HepG2 (cell line): Measurements from ENCODE around the gene WDR76. TPM values are rescaled to one million over a fixed set of nuclear protein-coding genes. Genes with fewer than 3 reads are reported as not detected.

ENCODE experiments used
- ATAC-seq: fragments of 200-7000 bp; cut with Tn5 transposase; 3 replicates; pipeline ENCODE4 v1.9.1; 2020; ENCODE audit warnings: mild to moderate bottlenecking, moderate library complexity
- BruUV-seq: library from RNA; stranded (reverse); fragments of 400-500 nt; replicated peaks from 2 replicates; lab custom pipeline; 2021; lab: Mats Ljungman, UMichigan
- CTCF ChIA-PET: fragments of 300-600 bp; formaldehyde crosslinking; extraction: SDS; loops from one replicate; lab custom pipeline; 2021; ENCODE audit warnings: low total read pairs, inconsistent platforms, low intra/inter-chr PET ratio; lab: Yijun Ruan, JAX
- POLR2A ChIA-PET: fragments of 350-600 bp; sonication (Branson Sonifier 250); formaldehyde crosslinking; loops from one replicate; lab custom pipeline; 2020; ENCODE audit warnings: antibody characterized with exemption, inconsistent platforms; lab: Yijun Ruan, JAX
- DNase-seq: peaks from one replicate; pipeline ENCODE4 v3.0.0-alpha.2; 2015; ENCODE audit warnings: low spot score
- FAIRE-seq: peaks from 3 replicates; lab custom pipeline; 2011; peaks lifted over from hg19 to GRCh38; lab: Jason Lieb, UNC
- H2AFZ ChIP-seq: one replicate; pipeline ENCODE4 v1.6.1; 2011; ENCODE audit warnings: low read length, inconsistent platforms
- H3K27ac ChIP-seq: fragments of 300-600 bp; 3 replicates; pipeline ENCODE4 v1.8.0; 2011; ENCODE audit warnings: mixed run types, mild to moderate bottlenecking, mixed read lengths, low read length, inconsistent platforms; ENCODE audit not compliant: insufficient read depth; ENCODE audit errors: extremely low read length
- H3K27me3 ChIP-seq, 2 experiments: fragments of 200-600 bp in 1 of 2; 2 replicates in 1 of 2; 3 replicates in 1 of 2; pipeline versions ENCODE4 v1.6.0 to v1.8.0; 2011; ENCODE audit warnings: low read length in 2 of 2, mild to moderate bottlenecking in 2 of 2, moderate library complexity in 2 of 2, inconsistent platforms in 1 of 2; ENCODE audit not compliant: insufficient read depth in 2 of 2, control insufficient read depth in 1 of 2
- H3K36me3 ChIP-seq, 2 experiments: fragments of 200-600 bp in 1 of 2; replicated peaks in 1 of 2; 2 replicates in 1 of 2; 3 replicates in 1 of 2; pipeline versions ENCODE4 v1.5.1 to v1.8.0; 2011; ENCODE audit warnings: low read length in 2 of 2, inconsistent platforms in 1 of 2; ENCODE audit not compliant: insufficient read depth in 2 of 2, control insufficient read depth in 1 of 2
- H3K4me1 ChIP-seq: 2 replicates; pipeline ENCODE4 v1.5.1; 2012; ENCODE audit warnings: low read length, inconsistent platforms; ENCODE audit not compliant: insufficient read depth
- H3K4me2 ChIP-seq: 2 replicates; pipeline ENCODE4 v1.6.0; 2011; ENCODE audit warnings: low read depth, low read length, inconsistent platforms
- H3K4me3 ChIP-seq, 3 experiments: fragments of 200-600 bp in 1 of 3; sonication (generic), shearing (Covaris generic) in 1 of 3; replicated peaks in 1 of 3; 2 replicates each; pipeline ENCODE4 v1.5.1; 2011 to 2016; ENCODE audit warnings: low read length in 3 of 3, inconsistent platforms in 2 of 3, low read depth in 2 of 3, mild to moderate bottlenecking in 2 of 3, control low read depth in 1 of 3, mixed read lengths in 1 of 3; ENCODE audit not compliant: insufficient read depth in 1 of 3
- H3K79me2 ChIP-seq: one replicate; pipeline ENCODE4 v1.6.1; 2011; ENCODE audit warnings: low read length, inconsistent platforms; ENCODE audit not compliant: insufficient read depth
- H3K9ac ChIP-seq: 2 replicates; pipeline ENCODE4 v1.6.0; 2011; ENCODE audit warnings: mild to moderate bottlenecking, low read depth, low read length, inconsistent platforms; ENCODE audit not compliant: insufficient read depth
- H3K9me3 ChIP-seq: 2 replicates; pipeline ENCODE4 v1.5.1; 2012; ENCODE audit warnings: mild to moderate bottlenecking, low read length
- H4K20me1 ChIP-seq: 2 replicates; pipeline ENCODE4 v1.6.0; 2011; ENCODE audit warnings: inconsistent platforms, mild to moderate bottlenecking, low read length, moderate library complexity; ENCODE audit not compliant: insufficient read depth
- ZNF17 ChIP-seq: sonication (generic); formaldehyde crosslinking; IDR thresholded peaks from 2 replicates; pipeline ENCODE4 v1.5.0; 2020; ENCODE audit warnings: mild to moderate bottlenecking, missing genetic modification reagents
- ZNF562 ChIP-seq: sonication (generic); formaldehyde crosslinking; IDR thresholded peaks from 2 replicates; pipeline ENCODE4 v1.8.0; 2022; ENCODE audit warnings: missing genetic modification reagents, borderline replicate concordance
- ZNF772 ChIP-seq: sonication (generic); formaldehyde crosslinking; IDR thresholded peaks from 2 replicates; pipeline ENCODE4 v1.5.0; 2020; ENCODE audit warnings: mild to moderate bottlenecking, missing genetic modification reagents
- WGBS: methylation state at CpG from one replicate; pipeline ENCODE4 v1.1.6; 2017; ENCODE audit warnings: low lambda C conversion rate; 5-methylcytosine and 5-hydroxymethylcytosine counted together
- in situ Hi-C: cut with HindIII; loops from 2 replicates; pipeline ENCODE4 v1.10.0; 2017; ENCODE audit warnings: low pct_unique_long_range_greater_than_20kb; ENCODE audit not compliant: extremely low pct_ligation_motif_present
- intact Hi-C: fragments of 100-400 bp; cut with micrococcal nuclease; formaldehyde crosslinking; loops from one replicate; pipeline ENCODE4 v1.10.0; 2022; ENCODE audit not compliant: unreplicated experiment
- polyA plus RNA-seq, 8 experiments: library from polyadenylated mRNA; depleted of rRNA in 3 of 8; stranded (reverse) in 7 of 8; unstranded in 1 of 8; fragments of >200 nt; fragmentation: Illumina TruSeq in 4 of 8; extraction: Trizol in 4 of 8; gene quantifications; 2 replicates each; pipeline versions ENCODE4 v1.2.1 to v1.2.3, GENCODE V29; 2011 to 2016; ENCODE audit warnings: low read depth in 4 of 8, missing spikeins in 1 of 8, mixed read lengths in 1 of 8; ENCODE audit not compliant: insufficient read depth in 1 of 8
- total RNA-seq, 5 experiments: library from RNA; depleted of rRNA; stranded (reverse); fragments of >200 nt; fragmentation: Illumina TruSeq; extraction: Trizol; gene quantifications; 2 replicates each; pipeline ENCODE4 v1.2.3, GENCODE V29; 2016; ENCODE audit warnings: low read depth in 1 of 5
- TF ChIP-seq, protein P1 (sequence below): sonication (generic); formaldehyde crosslinking; IDR thresholded peaks from 2 replicates; pipeline ENCODE4 v1.5.0; 2020; ENCODE audit warnings: mild to moderate bottlenecking, missing genetic modification reagents
- TF ChIP-seq, protein P2 (sequence below), 2 experiments: fragments of 450-650 bp in 1 of 2; sonication (generic) in 1 of 2; formaldehyde crosslinking in 1 of 2; IDR thresholded peaks; 2 replicates each; pipeline versions ENCODE4 v1.6.1 to v1.8.0; 2016 to 2022; ENCODE audit warnings: antibody characterized with exemption in 1 of 2, mild to moderate bottlenecking in 1 of 2, missing genetic modification reagents in 1 of 2
- TF ChIP-seq, protein P3 (sequence below): sonication (generic); formaldehyde crosslinking; conservative IDR thresholded peaks from 2 replicates; pipeline ENCODE4 v1.4.0; 2020; ENCODE audit warnings: missing genetic modification reagents

WDR76 gene
- total and polyA plus RNA-seq, 2 of the 13 experiments (the other 11 are each of a cell fraction or from before 2014, with no cell fraction given): 1.1 to 9.7 TPM

DNA sequence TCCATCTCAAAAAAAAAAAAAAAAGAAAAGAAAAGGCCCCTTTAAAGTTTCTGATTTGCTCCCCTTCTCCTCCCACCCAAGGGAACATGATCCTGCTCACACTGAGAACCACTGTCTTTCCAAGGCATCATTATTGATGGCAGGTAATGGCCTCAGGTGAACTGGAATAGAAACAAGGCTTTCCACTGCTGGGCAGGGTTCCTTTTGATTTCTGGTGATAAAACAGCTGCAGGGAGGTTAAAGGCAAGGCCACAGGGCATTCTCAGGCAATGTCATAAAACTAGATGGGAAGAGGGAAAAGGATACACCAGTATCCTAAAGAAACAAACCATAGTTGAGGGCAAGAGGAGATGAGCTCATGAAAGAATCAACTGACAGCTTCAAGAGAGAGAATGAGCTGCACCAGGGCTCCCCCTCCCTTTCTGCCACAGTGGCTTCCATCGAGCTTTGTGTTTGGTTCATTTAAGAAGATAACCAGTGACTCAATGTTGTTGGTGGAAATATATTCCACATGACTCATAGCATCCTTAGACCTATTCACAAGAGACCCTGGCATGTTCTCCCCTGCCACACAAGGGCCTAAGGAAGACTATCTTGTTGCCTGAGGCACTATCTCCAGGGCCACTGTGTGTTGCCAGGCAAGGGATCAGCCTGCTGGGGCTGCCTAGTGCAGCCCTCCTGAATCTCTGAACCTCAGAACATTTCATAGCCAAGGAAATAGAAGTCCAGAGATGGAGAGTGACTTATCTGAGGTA, 86.4 kb downstream of the WDR76 start:
- intact Hi-C loops (no loop called here), in situ Hi-C loops (no loop called here)
- H3K4me1 ChIP-seq: no peaks in the 10 kb centered on the region
- ChIA-PET CTCF (no interaction called here), POLR2A (no interaction called here)
- no peak overlapping the region for H3K27ac ChIP-seq
- H2AFZ ChIP-seq: no peak overlapping the region
- H3K9me3 ChIP-seq: no peaks in the 10 kb centered on the region
- no peaks in the 10 kb centered on the region for H3K79me2 ChIP-seq
- ATAC-seq (no peak), FAIRE-seq (no peak), DNase-seq (peak; percentile 46)
- peaks cover 0 to 5% of the 10 kb centered on the region in 2 experiments; a peak in 2 of 5 replicates for H3K27me3 ChIP-seq
- H3K4me3 ChIP-seq: no peak overlapping the region
- no peak overlapping the region for H3K4me2 ChIP-seq
- H3K9ac ChIP-seq: no peak overlapping the region
- 0% methylated on average over 1 of the region's 1 CpG for WGBS
- H3K36me3 ChIP-seq: no peaks in the 10 kb centered on the region
- no peaks in the 10 kb centered on the region for H4K20me1 ChIP-seq
- BruUV-seq: no TSS peak
- TF ChIP-seq ZNF562 (CRISPR knock-in tag) (no peak), ZNF772 (CRISPR knock-in tag) (no peak), ZNF17 (no peak)
- TF ChIP-seq, protein P1, sequence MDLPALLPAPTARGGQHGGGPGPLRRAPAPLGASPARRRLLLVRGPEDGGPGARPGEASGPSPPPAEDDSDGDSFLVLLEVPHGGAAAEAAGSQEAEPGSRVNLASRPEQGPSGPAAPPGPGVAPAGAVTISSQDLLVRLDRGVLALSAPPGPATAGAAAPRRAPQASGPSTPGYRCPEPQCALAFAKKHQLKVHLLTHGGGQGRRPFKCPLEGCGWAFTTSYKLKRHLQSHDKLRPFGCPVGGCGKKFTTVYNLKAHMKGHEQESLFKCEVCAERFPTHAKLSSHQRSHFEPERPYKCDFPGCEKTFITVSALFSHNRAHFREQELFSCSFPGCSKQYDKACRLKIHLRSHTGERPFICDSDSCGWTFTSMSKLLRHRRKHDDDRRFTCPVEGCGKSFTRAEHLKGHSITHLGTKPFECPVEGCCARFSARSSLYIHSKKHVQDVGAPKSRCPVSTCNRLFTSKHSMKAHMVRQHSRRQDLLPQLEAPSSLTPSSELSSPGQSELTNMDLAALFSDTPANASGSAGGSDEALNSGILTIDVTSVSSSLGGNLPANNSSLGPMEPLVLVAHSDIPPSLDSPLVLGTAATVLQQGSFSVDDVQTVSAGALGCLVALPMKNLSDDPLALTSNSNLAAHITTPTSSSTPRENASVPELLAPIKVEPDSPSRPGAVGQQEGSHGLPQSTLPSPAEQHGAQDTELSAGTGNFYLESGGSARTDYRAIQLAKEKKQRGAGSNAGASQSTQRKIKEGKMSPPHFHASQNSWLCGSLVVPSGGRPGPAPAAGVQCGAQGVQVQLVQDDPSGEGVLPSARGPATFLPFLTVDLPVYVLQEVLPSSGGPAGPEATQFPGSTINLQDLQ (CRISPR knock-in tag): no peak
- TF ChIP-seq, protein P2, sequence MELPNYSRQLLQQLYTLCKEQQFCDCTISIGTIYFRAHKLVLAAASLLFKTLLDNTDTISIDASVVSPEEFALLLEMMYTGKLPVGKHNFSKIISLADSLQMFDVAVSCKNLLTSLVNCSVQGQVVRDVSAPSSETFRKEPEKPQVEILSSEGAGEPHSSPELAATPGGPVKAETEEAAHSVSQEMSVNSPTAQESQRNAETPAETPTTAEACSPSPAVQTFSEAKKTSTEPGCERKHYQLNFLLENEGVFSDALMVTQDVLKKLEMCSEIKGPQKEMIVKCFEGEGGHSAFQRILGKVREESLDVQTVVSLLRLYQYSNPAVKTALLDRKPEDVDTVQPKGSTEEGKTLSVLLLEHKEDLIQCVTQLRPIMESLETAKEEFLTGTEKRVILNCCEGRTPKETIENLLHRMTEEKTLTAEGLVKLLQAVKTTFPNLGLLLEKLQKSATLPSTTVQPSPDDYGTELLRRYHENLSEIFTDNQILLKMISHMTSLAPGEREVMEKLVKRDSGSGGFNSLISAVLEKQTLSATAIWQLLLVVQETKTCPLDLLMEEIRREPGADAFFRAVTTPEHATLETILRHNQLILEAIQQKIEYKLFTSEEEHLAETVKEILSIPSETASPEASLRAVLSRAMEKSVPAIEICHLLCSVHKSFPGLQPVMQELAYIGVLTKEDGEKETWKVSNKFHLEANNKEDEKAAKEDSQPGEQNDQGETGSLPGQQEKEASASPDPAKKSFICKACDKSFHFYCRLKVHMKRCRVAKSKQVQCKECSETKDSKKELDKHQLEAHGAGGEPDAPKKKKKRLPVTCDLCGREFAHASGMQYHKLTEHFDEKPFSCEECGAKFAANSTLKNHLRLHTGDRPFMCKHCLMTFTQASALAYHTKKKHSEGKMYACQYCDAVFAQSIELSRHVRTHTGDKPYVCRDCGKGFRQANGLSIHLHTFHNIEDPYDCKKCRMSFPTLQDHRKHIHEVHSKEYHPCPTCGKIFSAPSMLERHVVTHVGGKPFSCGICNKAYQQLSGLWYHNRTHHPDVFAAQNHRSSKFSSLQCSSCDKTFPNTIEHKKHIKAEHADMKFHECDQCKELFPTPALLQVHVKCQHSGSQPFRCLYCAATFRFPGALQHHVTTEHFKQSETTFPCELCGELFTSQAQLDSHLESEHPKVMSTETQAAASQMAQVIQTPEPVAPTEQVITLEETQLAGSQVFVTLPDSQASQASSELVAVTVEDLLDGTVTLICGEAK (IDR thresholded peaks at IDR 0.05): no peak
- TF ChIP-seq, protein P2 (CRISPR knock-in tag; IDR thresholded peaks at IDR 0.05): no peak
- TF ChIP-seq, protein P3, sequence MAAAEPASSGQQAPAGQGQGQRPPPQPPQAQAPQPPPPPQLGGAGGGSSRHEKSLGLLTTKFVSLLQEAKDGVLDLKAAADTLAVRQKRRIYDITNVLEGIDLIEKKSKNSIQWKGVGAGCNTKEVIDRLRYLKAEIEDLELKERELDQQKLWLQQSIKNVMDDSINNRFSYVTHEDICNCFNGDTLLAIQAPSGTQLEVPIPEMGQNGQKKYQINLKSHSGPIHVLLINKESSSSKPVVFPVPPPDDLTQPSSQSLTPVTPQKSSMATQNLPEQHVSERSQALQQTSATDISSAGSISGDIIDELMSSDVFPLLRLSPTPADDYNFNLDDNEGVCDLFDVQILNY (CRISPR knock-in tag): no peak
